SH-SY5Y (cell line): ENCODE results near the gene KIAA1549.

Source experiments
- GATA2 ChIP-seq: IDR thresholded peaks from 2 replicates; pipeline ENCODE4 v1.6.1; 2011; ENCODE audit warnings: mild to moderate bottlenecking, low read depth, low read length
- GATA3 ChIP-seq: IDR thresholded peaks from 2 replicates; pipeline ENCODE4 v1.6.1; 2011; ENCODE audit warnings: low read depth, mild to moderate bottlenecking, low read length, moderate library complexity

DNA sequence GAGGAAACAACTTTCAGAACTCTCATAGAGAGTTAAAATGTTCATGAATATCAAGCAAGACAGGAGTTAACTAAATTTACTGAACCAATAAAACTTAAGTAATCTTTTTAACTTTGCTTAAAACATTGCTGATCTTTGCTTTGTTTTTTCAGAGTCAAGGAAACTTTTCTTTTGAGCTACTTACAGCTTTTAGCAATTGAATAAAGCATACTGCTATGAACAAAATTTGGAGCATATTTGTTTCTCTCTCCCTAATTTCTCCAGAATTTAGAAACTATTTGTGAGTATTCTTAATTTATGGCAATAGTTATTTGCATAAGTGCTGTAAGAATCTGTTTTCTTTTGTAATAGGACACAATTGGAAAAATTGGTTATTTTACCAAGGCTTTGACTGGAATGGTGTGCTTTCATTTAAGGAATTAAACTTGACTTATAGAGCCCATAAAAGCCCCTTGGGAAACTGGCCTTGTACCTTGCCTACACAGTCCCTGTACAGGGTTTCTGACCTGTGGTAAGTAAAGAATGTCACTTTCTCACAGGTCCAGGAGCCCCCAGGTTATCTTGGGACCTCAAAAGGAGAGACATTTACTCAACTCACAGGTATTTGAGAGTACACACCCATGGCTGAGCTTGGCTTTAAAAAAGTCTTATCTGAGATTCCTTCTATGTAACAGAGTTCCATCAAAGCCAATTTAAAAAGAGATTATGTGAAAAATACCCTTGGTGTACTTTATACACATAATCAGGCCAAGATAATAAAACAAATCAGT is 23.3 kb upstream of the KIAA1549 start:
- TF ChIP-seq GATA2, result no peak
- no peak for TF ChIP-seq GATA3
